K562 (cell line): ENCODE data around the gene COL6A1. TPM values are rescaled to one million over a fixed set of nuclear protein-coding genes. Genes with fewer than 3 reads are reported as not detected.

ENCODE experiments used
- ATF3 ChIP-seq, 2 experiments: fragments of 450-650 bp in 1 of 2; sonication (generic) in 1 of 2; formaldehyde crosslinking in 1 of 2; IDR thresholded peaks in 1 of 2; conservative IDR thresholded peaks in 1 of 2; 2 replicates each; pipeline versions ENCODE4 v1.6.1 to v1.8.1; 2016 to 2023; ENCODE audit warnings: mild to moderate bottlenecking in 2 of 2, moderate library complexity in 2 of 2, inconsistent platforms in 1 of 2, missing genetic modification reagents in 1 of 2
- REST ChIP-seq, 2 experiments: fragments of 450-650 bp; formaldehyde crosslinking in 1 of 2; IDR thresholded peaks; 2 replicates each; pipeline versions ENCODE4 v1.4.0 to v1.6.1; 2014 to 2020; ENCODE audit warnings: mild to moderate bottlenecking in 2 of 2, borderline replicate concordance in 1 of 2, low read depth in 1 of 2
- USF2 ChIP-seq: sonication (generic); formaldehyde crosslinking; IDR thresholded peaks from 2 replicates; pipeline ENCODE4 v1.5.0; 2020; ENCODE audit warnings: missing genetic modification reagents
- ZNF318 ChIP-seq, 2 experiments: fragments of 450-650 bp; IDR thresholded peaks; 2 replicates each; pipeline ENCODE4 v1.6.1; 2016; ENCODE audit warnings: mild to moderate bottlenecking in 2 of 2, borderline replicate concordance in 1 of 2, low read depth in 1 of 2, moderate library complexity in 1 of 2
- polyA plus RNA-seq, 8 experiments: library from polyadenylated mRNA; depleted of rRNA in 4 of 8; stranded (reverse) in 5 of 8; unstranded in 3 of 8; fragments of >200 nt; fragmentation: Nextera tagmentation in 2 of 8; fragmentation: Illumina TruSeq in 1 of 8; extraction: Ambion mirVana in 2 of 8; extraction: Trizol in 1 of 8; gene quantifications; 2 replicates each; pipeline versions ENCODE4 v1.2.1 to v1.2.3, GENCODE V29; 2011 to 2014; ENCODE audit warnings: inconsistent platforms in 1 of 8, missing spikeins in 1 of 8
- total RNA-seq, 7 experiments: library from RNA; depleted of rRNA in 6 of 7; stranded (reverse); fragments of >200 nt in 6 of 7; fragmentation: Illumina TruSeq in 2 of 7; extraction: Trizol in 2 of 7; gene quantifications; 2 replicates each; pipeline versions ENCODE4 v1.2.1 to v1.2.3, GENCODE V29; 2011 to 2021; ENCODE audit warnings: low replicate concordance in 1 of 7

Gene COL6A1
- total and polyA plus RNA-seq, 9 of the 15 experiments (the other 6 are each of a cell fraction or from before 2014, with no cell fraction given) = 0.07 to 1.3 (median 0.14) TPM; not detected in 3

- TF ChIP-seq REST (IDR thresholded peaks at IDR 0.05; ENCODE audit: borderline replicate concordance) (peak; percentile 86), REST (CRISPR knock-in tag; IDR thresholded peaks at IDR 0.05; ENCODE audit: low read depth) (no peak), USF2 (CRISPR knock-in tag) (peak; percentile 100), ZNF318 (IDR thresholded peaks at IDR 0.05; ENCODE audit: borderline replicate concordance in 1 of 2, low read depth in 1 of 2) (0 out of 4 replicates have a peak, but pooled peaks of 1 of the 2 experiments have one; percentile 37), ATF3 (IDR thresholded peaks at IDR 0.05) (no peak), ATF3 (CRISPR knock-in tag; conservative IDR thresholded peaks at IDR 0.05) (0 out of 2 replicates have a peak, but pooled peaks have one; percentile 45)
These were observed 41.3 kb downstream of the COL6A1 start (continued) for GRCh38 chr21:46022551-46023525.
